C4-2B (cell line): ENCODE measurements around the gene PNPLA7.

Source experiments
- ZFX ChIP-seq: fragments of 450-650 bp; IDR thresholded peaks from 2 replicates; pipeline ENCODE4 v1.6.1; 2017
- TF ChIP-seq, protein P1 (sequence below): fragments of 450-650 bp; conservative IDR thresholded peaks from 2 replicates; pipeline ENCODE4 v1.5.1; 2017; ENCODE audit warnings: mild to moderate bottlenecking

- TF ChIP-seq, protein P1, sequence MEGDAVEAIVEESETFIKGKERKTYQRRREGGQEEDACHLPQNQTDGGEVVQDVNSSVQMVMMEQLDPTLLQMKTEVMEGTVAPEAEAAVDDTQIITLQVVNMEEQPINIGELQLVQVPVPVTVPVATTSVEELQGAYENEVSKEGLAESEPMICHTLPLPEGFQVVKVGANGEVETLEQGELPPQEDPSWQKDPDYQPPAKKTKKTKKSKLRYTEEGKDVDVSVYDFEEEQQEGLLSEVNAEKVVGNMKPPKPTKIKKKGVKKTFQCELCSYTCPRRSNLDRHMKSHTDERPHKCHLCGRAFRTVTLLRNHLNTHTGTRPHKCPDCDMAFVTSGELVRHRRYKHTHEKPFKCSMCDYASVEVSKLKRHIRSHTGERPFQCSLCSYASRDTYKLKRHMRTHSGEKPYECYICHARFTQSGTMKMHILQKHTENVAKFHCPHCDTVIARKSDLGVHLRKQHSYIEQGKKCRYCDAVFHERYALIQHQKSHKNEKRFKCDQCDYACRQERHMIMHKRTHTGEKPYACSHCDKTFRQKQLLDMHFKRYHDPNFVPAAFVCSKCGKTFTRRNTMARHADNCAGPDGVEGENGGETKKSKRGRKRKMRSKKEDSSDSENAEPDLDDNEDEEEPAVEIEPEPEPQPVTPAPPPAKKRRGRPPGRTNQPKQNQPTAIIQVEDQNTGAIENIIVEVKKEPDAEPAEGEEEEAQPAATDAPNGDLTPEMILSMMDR, result no peak
- no peak for TF ChIP-seq ZFX
These were observed 121.2 kb downstream of the PNPLA7 start for GRCh38 chr9:137428841-137429545.
